Lung (tissue), 12 donors: ENCODE measurements around the gene KRTAP10-3. TPM values are rescaled to one million over a fixed set of nuclear protein-coding genes. Genes with fewer than 3 reads are reported as not detected.

Experiments
- ATAC-seq: fragments of 200-7000 bp; cut with Tn5 transposase; one replicate; pipeline ENCODE4 v1.9.1; 2020; ENCODE audit warnings: moderate number of reproducible peaks; ENCODE audit not compliant: insufficient read depth, low FRiP score
- DNase-seq, 3 donors: peaks; one replicate each; pipeline ENCODE4 v3.0.0-alpha.2; 2013 to 2017
- H3K27ac ChIP-seq, 2 donors: one replicate each; pipeline ENCODE4 v1.5.1; 2013; ENCODE audit warnings: mild to moderate bottlenecking in 2 of 2, moderate library complexity in 2 of 2, control low read depth in 1 of 2, inconsistent platforms in 1 of 2, low read depth in 1 of 2, low read length in 1 of 2
- H3K27me3 ChIP-seq, 3 donors: one replicate each; pipeline ENCODE4 v1.5.1; 2013; ENCODE audit warnings: low read length in 2 of 3; ENCODE audit not compliant: control insufficient read depth in 3 of 3, insufficient read depth in 3 of 3
- H3K36me3 ChIP-seq, 4 donors: one replicate each; pipeline ENCODE4 v1.5.1; 2013; ENCODE audit warnings: low read length in 4 of 4, mild to moderate bottlenecking in 1 of 4, moderate library complexity in 1 of 4; ENCODE audit not compliant: control insufficient read depth in 4 of 4, insufficient read depth in 4 of 4
- H3K4me1 ChIP-seq, 5 donors: one replicate each; pipeline ENCODE4 v1.5.1; 2013; ENCODE audit warnings: low read length in 5 of 5, mild to moderate bottlenecking in 2 of 5, moderate library complexity in 1 of 5; ENCODE audit not compliant: control insufficient read depth in 5 of 5, insufficient read depth in 5 of 5
- H3K4me3 ChIP-seq: one replicate; pipeline ENCODE4 v1.5.1; 2013; ENCODE audit warnings: mild to moderate bottlenecking, control low read depth, moderate library complexity
- H3K9ac ChIP-seq, 2 donors: one replicate each; pipeline ENCODE4 v1.5.1; 2013; ENCODE audit warnings: low read length in 2 of 2, control low read depth in 1 of 2; ENCODE audit not compliant: insufficient read depth in 1 of 2
- H3K9me3 ChIP-seq, 4 donors: one replicate each; pipeline ENCODE4 v1.5.1; 2013; ENCODE audit warnings: low read length in 3 of 4, mild to moderate bottlenecking in 1 of 4, moderate library complexity in 1 of 4; ENCODE audit not compliant: control insufficient read depth in 4 of 4, insufficient read depth in 3 of 4
- WGBS, 2 donors: extraction: QIAGEN DNeasy Blood & Tissue Kit; methylation state at CpG; one replicate each; pipeline ENCODE4 v1.1.7; 2013; 5-methylcytosine and 5-hydroxymethylcytosine counted together
- polyA plus RNA-seq, 2 donors: library from polyadenylated mRNA; stranded (reverse); fragments of 200-250 nt; gene quantifications; one replicate each; pipeline ENCODE4 v1.2.1, GENCODE V29; 2013
- total RNA-seq, 2 donors: library from RNA; depleted of rRNA in 1 of 2; stranded (reverse); fragments of >200 nt in 1 of 2; gene quantifications; one replicate each; pipeline ENCODE4 v1.2.1, GENCODE V29; 2014 to 2021
- TF ChIP-seq, protein P1 (sequence below): IDR thresholded peaks from 2 replicates; pipeline ENCODE4 v1.5.1; 2012; ENCODE audit warnings: mild to moderate bottlenecking; ENCODE audit errors: control extremely low read depth, extremely low read depth
- donor health status: control.
- donor health status: control.
- donor health status: Bipolar disorder and iron deficiency.
- donor health status: healthy.
- donor health status: DM: yes; HTN: yes; CAD: no.

The KRTAP10-3 gene
- total and polyA plus RNA-seq, 4 donors: not detected

DNA sequence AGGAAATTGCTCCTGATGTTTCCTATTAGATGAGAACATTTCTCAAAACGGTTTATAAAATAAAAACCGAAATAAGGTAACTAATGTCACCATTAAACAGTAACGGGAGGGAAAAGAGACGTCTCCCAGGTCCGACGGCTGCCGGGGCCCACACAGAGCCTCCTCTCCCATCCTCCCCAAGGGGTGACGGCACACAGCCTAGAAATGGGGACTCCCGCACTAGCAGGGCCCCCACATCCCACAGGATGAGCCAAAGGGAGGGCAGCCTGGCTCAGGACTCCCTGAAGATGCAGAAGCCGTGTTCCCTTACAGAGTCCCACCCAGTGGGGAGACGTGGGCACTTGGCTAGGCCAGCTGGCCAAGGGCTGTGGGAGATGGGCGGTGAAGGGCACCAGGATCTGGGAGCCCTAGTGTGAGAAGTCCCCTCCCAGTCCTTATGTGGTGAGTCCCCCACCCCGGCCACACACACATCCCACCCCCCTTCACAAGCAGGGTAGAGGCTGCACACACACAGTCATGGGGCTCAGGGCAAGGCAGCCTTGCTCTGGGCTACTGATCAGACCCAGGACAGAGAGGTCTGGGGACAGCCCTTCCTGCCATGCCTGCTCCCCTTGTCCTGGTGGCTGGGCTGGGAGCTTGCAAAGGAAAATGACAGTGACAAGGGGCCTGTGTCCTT, 3.3 kb downstream of the KRTAP10-3 start:
- no peak for ATAC-seq
- Histone ChIP-seq H3K27ac (no peak overlapping the region), H3K9me3 (no peaks in the 10 kb centered on the region), H3K27me3 (peaks cover 0 to 7% (median 2%) of the 10 kb centered on the region in 3 donors), H3K36me3 (no peaks in the 10 kb centered on the region), H3K4me3 (no peak overlapping the region), H3K9ac (no peak overlapping the region), H3K4me1 (no peaks in the 10 kb centered on the region)
- WGBS, 2 donors: 82 to 84% methylated on average over 13 of the region's 13 CpGs
- no peak for DNase-seq
- TF ChIP-seq, protein P1, sequence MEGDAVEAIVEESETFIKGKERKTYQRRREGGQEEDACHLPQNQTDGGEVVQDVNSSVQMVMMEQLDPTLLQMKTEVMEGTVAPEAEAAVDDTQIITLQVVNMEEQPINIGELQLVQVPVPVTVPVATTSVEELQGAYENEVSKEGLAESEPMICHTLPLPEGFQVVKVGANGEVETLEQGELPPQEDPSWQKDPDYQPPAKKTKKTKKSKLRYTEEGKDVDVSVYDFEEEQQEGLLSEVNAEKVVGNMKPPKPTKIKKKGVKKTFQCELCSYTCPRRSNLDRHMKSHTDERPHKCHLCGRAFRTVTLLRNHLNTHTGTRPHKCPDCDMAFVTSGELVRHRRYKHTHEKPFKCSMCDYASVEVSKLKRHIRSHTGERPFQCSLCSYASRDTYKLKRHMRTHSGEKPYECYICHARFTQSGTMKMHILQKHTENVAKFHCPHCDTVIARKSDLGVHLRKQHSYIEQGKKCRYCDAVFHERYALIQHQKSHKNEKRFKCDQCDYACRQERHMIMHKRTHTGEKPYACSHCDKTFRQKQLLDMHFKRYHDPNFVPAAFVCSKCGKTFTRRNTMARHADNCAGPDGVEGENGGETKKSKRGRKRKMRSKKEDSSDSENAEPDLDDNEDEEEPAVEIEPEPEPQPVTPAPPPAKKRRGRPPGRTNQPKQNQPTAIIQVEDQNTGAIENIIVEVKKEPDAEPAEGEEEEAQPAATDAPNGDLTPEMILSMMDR: no peak

DNA sequence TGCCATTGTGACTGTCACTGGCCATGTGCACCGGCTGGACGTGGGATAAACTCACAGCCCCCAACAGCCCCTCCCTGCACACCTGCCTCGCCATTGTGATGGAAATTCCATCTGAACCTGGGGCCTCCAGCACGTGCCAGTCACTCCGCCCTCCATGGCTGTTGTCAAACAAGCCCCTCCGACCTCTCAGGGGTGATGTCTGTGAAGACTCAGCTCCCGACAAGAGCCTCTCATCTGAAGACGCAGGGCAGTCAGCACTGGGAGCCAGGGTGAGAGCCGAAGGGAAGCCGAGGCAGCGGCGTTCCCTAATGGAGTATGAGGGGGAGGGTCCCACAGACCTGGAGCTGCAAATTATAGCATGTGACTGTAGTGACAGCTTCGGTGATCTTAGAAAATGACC, 5.9 kb downstream of the KRTAP10-3 start:
- Histone ChIP-seq H3K27me3 (peaks cover 0 to 6% (median 2%) of the 10 kb centered on the region in 3 donors), H3K9ac (no peak overlapping the region), H3K4me3 (no peak overlapping the region), H3K36me3 (no peaks in the 10 kb centered on the region), H3K9me3 (peaks cover 0 to 3% (median 0%) of the 10 kb centered on the region in 4 donors), H3K27ac (no peak overlapping the region), H3K4me1 (peaks cover 0 to 10% (median 0%) of the 10 kb centered on the region in 5 donors)
- TF ChIP-seq, protein P1: no peak
- 79 to 85% methylated on average over 13 of the region's 13 CpGs for WGBS, 2 donors
- DNase-seq (no peak), ATAC-seq (no peak)

DNA sequence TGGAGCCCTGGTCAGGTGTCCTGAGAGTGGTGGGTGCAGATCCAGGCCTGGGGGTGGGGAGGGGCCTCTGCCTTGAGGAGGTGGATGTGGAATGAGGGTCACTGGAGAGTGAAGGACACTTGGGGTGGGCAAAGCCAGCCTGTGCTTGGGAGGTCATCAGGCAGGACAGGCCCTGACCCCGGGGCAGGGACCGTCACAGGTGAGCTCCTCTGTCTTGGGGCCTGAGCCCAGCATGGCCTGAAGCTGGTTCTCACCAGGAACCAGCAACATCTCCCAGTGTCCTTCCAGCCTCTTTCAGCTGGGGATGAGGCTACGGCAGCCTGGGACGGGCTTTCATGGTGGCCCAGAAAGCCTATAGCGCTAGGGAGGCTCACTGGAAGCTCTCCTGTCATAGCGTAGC, 6.5 kb downstream of the KRTAP10-3 start:
- DNase-seq (no peak), ATAC-seq (no peak)
- TF ChIP-seq, protein P1: no peak
- no peak overlapping the region for H3K27ac ChIP-seq
- H3K27me3 ChIP-seq: peaks cover 0 to 4% (median 0%) of the 10 kb centered on the region in 3 donors
- H3K9ac ChIP-seq: no peak overlapping the region
- H3K36me3 ChIP-seq: no peaks in the 10 kb centered on the region
- WGBS, 2 donors: 92 to 95% methylated on average over 5 to 6 of the region's 6 CpGs
- peaks cover 0 to 4% (median 1%) of the 10 kb centered on the region in 4 donors for H3K9me3 ChIP-seq
- no peak overlapping the region for H3K4me3 ChIP-seq
- peaks cover 0 to 10% (median 0%) of the 10 kb centered on the region in 5 donors for H3K4me1 ChIP-seq
